HL-60 (cell line): Measurements from ENCODE around the gene ALDOB.

ENCODE experiments used
- DNase-seq, 2 experiments: peaks; one replicate each; pipeline ENCODE4 v3.0.0-alpha.2; 2010 to 2020; ENCODE audit warnings: low read depth in 1 of 2, low spot score in 1 of 2
- H3K27ac ChIP-seq: fragments of 250-450 bp; sonication (Bioruptor Pico); replicated peaks from 2 replicates; pipeline ENCODE4 v1.5.1; 2020; ENCODE audit warnings: mild to moderate bottlenecking, moderate library complexity
- H3K27me3 ChIP-seq: fragments of 250-450 bp; sonication (Bioruptor Pico); 2 replicates; pipeline ENCODE4 v1.5.1; 2021; ENCODE audit warnings: mild to moderate bottlenecking, moderate library complexity; ENCODE audit not compliant: insufficient read depth, poor library complexity, severe bottlenecking
- H3K4me3 ChIP-seq: replicated peaks from 2 replicates; pipeline ENCODE4 v1.5.1; 2011; ENCODE audit warnings: mild to moderate bottlenecking, control low read depth, low read length; ENCODE audit not compliant: insufficient read depth
- CTCF ChIP-seq: IDR thresholded peaks from one replicate; pipeline ENCODE4 v1.5.1; 2011; ENCODE audit warnings: low read length, control low read depth, inconsistent platforms; ENCODE audit not compliant: insufficient read depth
- GABPA ChIP-seq: IDR thresholded peaks from 2 replicates; pipeline ENCODE4 v1.6.1; 2012; ENCODE audit warnings: low read depth
- POLR2AphosphoS5 ChIP-seq: IDR thresholded peaks from 2 replicates; pipeline ENCODE4 v1.6.1; 2012; ENCODE audit warnings: low read depth
- REST ChIP-seq: IDR thresholded peaks from 2 replicates; pipeline ENCODE4 v1.6.1; 2012; ENCODE audit warnings: low read depth; ENCODE audit not compliant: insufficient replicate concordance
- SPI1 ChIP-seq: IDR thresholded peaks from 2 replicates; pipeline ENCODE4 v1.6.1; 2012; ENCODE audit warnings: low read depth, mild to moderate bottlenecking, borderline replicate concordance

Gene ALDOB

GRCh38 chr9:101383361-101383760, 52.2 kb downstream of the ALDOB start:
- no peaks in the 10 kb centered on the region for H3K27me3 ChIP-seq
- no peak overlapping the region for H3K27ac ChIP-seq
- no peak for TF ChIP-seq REST
- no peak for TF ChIP-seq POLR2AphosphoS5
- TF ChIP-seq CTCF, result no peak
- no peak for TF ChIP-seq SPI1
- no peak for TF ChIP-seq GABPA
- H3K4me3 ChIP-seq, result no peak overlapping the region
- DNase-seq, result no peak

GRCh38 chr9:101381833-101382342, 53.7 kb downstream of the ALDOB start:
- Histone ChIP-seq H3K27me3 (no peaks in the 10 kb centered on the region), H3K4me3 (no peak overlapping the region), H3K27ac (no peak overlapping the region)
- TF ChIP-seq SPI1, result no peak
- no peak for TF ChIP-seq REST
- TF ChIP-seq CTCF, result no peak
- no peak for TF ChIP-seq GABPA
- no peak for DNase-seq

- Histone ChIP-seq H3K4me3 (no peak overlapping the region), H3K27me3 (no peaks in the 10 kb centered on the region), H3K27ac (no peak overlapping the region)
- TF ChIP-seq CTCF (no peak), SPI1 (no peak), REST (no peak), GABPA (no peak), POLR2AphosphoS5 (no peak)
- no peak for DNase-seq
These were observed 54.5 kb downstream of the ALDOB start for GRCh38 chr9:101381118-101381517.
